ENCODE measurements around the gene RRM1. TPM values are rescaled to one million over a fixed set of nuclear protein-coding genes. Genes with fewer than 3 reads are reported as not detected.

The RRM1 gene
- total RNA-seq, 1 experiment from 2014 or later: 68.1 TPM

GRCh38 chr11:4134806-4135205 lies 40.2 kb downstream of the RRM1 start:
- Histone ChIP-seq H3K36me3 (ENCODE audit: low read depth) (peaks cover 14% of the 10 kb centered on the region), H3K4me1 (replicated peaks; ENCODE audit: insufficient read depth) (peaks cover 16% of the 10 kb centered on the region), H3K9me2 (ENCODE audit: insufficient read depth) (no peaks in the 10 kb centered on the region), H2AFZ (no peak overlapping the region), H3K4me3 (no peak overlapping the region), H3K4me2 (peak overlapping the region; percentile 34; the same call in 1 of the 2 replicates), H3F3A (ENCODE audit: insufficient read depth, low read depth) (no peaks in the 10 kb centered on the region), H3K27me3 (ENCODE audit: insufficient read depth, low read depth) (no peaks in the 10 kb centered on the region), H3K79me2 (ENCODE audit: low read depth) (no peaks in the 10 kb centered on the region), H3K9me3 (ENCODE audit: insufficient read depth, low read depth) (no peaks in the 10 kb centered on the region), H4K20me1 (ENCODE audit: insufficient read depth) (no peaks in the 10 kb centered on the region), H3K27ac (peak overlapping the region; percentile 67)
- TF ChIP-seq CTCF (conservative IDR thresholded peaks at IDR 0.05): no peak
- TF ChIP-seq EZH2 (IDR thresholded peaks at IDR 0.05; ENCODE audit: low read depth): no peak
- ChIA-PET POLR2A (ENCODE audit: unreplicated experiment) (interaction anchor here (0.5 kb wide), 1 partner anchor 428 kb away, joined by 12 read pairs; no protein-coding TSS in a partner anchor), CTCF (interaction anchor here (0.6 kb wide), 1 partner anchor 432 kb away, joined by 7 read pairs; no protein-coding TSS in a partner anchor)
- BruUV-seq (replicated peaks): no TSS peak
- DNase-seq: peak in 1 of 2 experiments; percentile 77
- intact Hi-C loops (cut with micrococcal nuclease; ENCODE audit: unreplicated experiment): no loop called here

- H3K79me2 ChIP-seq (ENCODE audit: low read depth): no peaks in the 10 kb centered on the region
- no peaks in the 10 kb centered on the region for H4K20me1 ChIP-seq (ENCODE audit: insufficient read depth)
- BruUV-seq (replicated peaks): no TSS peak
- POLR2A ChIA-PET (ENCODE audit: unreplicated experiment): no interaction called here
- intact Hi-C loops (cut with micrococcal nuclease; ENCODE audit: unreplicated experiment): no loop called here
- no peak for DNase-seq
- TF ChIP-seq CTCF (conservative IDR thresholded peaks at IDR 0.05) (no peak), EZH2 (IDR thresholded peaks at IDR 0.05; ENCODE audit: low read depth) (no peak)
- no peaks in the 10 kb centered on the region for H3F3A ChIP-seq (ENCODE audit: insufficient read depth, low read depth)
- peaks cover 3% of the 10 kb centered on the region; the same call in 1 of the 2 replicates for H3K9me3 ChIP-seq (ENCODE audit: insufficient read depth, low read depth)
- no peak overlapping the region for H3K27ac ChIP-seq
- H3K9me2 ChIP-seq (ENCODE audit: insufficient read depth): no peaks in the 10 kb centered on the region
- H2AFZ ChIP-seq: no peak overlapping the region
- peaks cover 16% of the 10 kb centered on the region for H3K4me1 ChIP-seq (replicated peaks; ENCODE audit: insufficient read depth)
- H3K4me2 ChIP-seq: no peak overlapping the region
- CTCF ChIA-PET: no interaction called here
- H3K27me3 ChIP-seq (ENCODE audit: insufficient read depth, low read depth): no peaks in the 10 kb centered on the region
- no peak overlapping the region for H3K4me3 ChIP-seq
- peaks cover 9% of the 10 kb centered on the region for H3K36me3 ChIP-seq (ENCODE audit: low read depth)
Measured at GRCh38 chr11:4138497-4138896, 43.9 kb downstream of the RRM1 start.

- H3K36me3 ChIP-seq (ENCODE audit: low read depth): peaks cover 9% of the 10 kb centered on the region
- intact Hi-C loops (cut with micrococcal nuclease; ENCODE audit: unreplicated experiment): no loop called here
- H3K9me2 ChIP-seq (ENCODE audit: insufficient read depth): no peaks in the 10 kb centered on the region
- TF ChIP-seq CTCF (conservative IDR thresholded peaks at IDR 0.05) (no peak), EZH2 (IDR thresholded peaks at IDR 0.05; ENCODE audit: low read depth) (no peak)
- no peaks in the 10 kb centered on the region for H3F3A ChIP-seq (ENCODE audit: insufficient read depth, low read depth)
- BruUV-seq (replicated peaks): no TSS peak
- H3K9me3 ChIP-seq (ENCODE audit: insufficient read depth, low read depth): peaks cover 3% of the 10 kb centered on the region; the same call in 1 of the 2 replicates
- no peak overlapping the region for H3K4me2 ChIP-seq
- CTCF ChIA-PET: no interaction called here
- no peaks in the 10 kb centered on the region for H3K27me3 ChIP-seq (ENCODE audit: insufficient read depth, low read depth)
- H2AFZ ChIP-seq: no peak overlapping the region
- peaks cover 5% of the 10 kb centered on the region for H3K4me1 ChIP-seq (replicated peaks; ENCODE audit: insufficient read depth)
- DNase-seq: no peak
- POLR2A ChIA-PET (ENCODE audit: unreplicated experiment): no interaction called here
- no peaks in the 10 kb centered on the region for H4K20me1 ChIP-seq (ENCODE audit: insufficient read depth)
- H3K4me3 ChIP-seq: no peak overlapping the region
- no peaks in the 10 kb centered on the region for H3K79me2 ChIP-seq (ENCODE audit: low read depth)
- no peak overlapping the region for H3K27ac ChIP-seq
Measured at GRCh38 chr11:4140067-4140636, 45.6 kb downstream of the RRM1 start.
